OCI-LY3 (cell line): ENCODE results near the gene SLAMF6.

Source experiments
- H2AFZ ChIP-seq: fragments of 200-600, 300-600 bp; shearing (Covaris generic); 2 replicates; pipeline ENCODE4 v1.6.0; 2014; ENCODE audit warnings: antibody characterized with exemption, low read depth, low read length
- H3K27ac ChIP-seq: fragments of 200-600, 300-600 bp; sonication (generic); 2 replicates; pipeline ENCODE4 v1.5.1; 2014; ENCODE audit warnings: mild to moderate bottlenecking, low read length, moderate library complexity, mixed read lengths
- H3K27me3 ChIP-seq: fragments of 200-600, 300-600 bp; sonication (generic); 2 replicates; pipeline ENCODE4 v1.6.1; 2014; ENCODE audit warnings: low read depth, low read length, mixed read lengths
- H3K36me3 ChIP-seq: fragments of 200-600, 300-600 bp; sonication (generic); replicated peaks from 2 replicates; pipeline ENCODE3; 2014; ENCODE audit warnings: low read depth, low read length, mixed read lengths
- H3K4me1 ChIP-seq: fragments of 300-600, 200-600 bp; sonication (generic); 2 replicates; pipeline ENCODE4 v1.6.1; 2014; ENCODE audit warnings: low read length, mixed read lengths
- H3K4me2 ChIP-seq: fragments of 200-600, 300-600 bp; sonication (generic); 2 replicates; pipeline ENCODE4 v1.6.1; 2014; ENCODE audit warnings: low read length, mixed read lengths
- H3K4me3 ChIP-seq: fragments of 300-600, 200-600 bp; sonication (generic); 2 replicates; pipeline ENCODE4 v1.5.1; 2014; ENCODE audit warnings: antibody characterized with exemption, mild to moderate bottlenecking, low read length, moderate library complexity
- H3K79me2 ChIP-seq: fragments of 300-600, 200-600 bp; shearing (Covaris generic); 2 replicates; pipeline ENCODE4 v1.6.1; 2014; ENCODE audit warnings: mild to moderate bottlenecking, low read length, mixed read lengths
- H3K9ac ChIP-seq: fragments of 300-600, 200-600 bp; shearing (Covaris generic); 2 replicates; pipeline ENCODE4 v1.6.0; 2014; ENCODE audit warnings: mild to moderate bottlenecking, low read length, moderate library complexity
- H3K9me3 ChIP-seq: fragments of 200-600, 300-600 bp; shearing (Covaris generic); 2 replicates; pipeline ENCODE4 v1.6.1; 2014; ENCODE audit warnings: low read length, mixed read lengths; ENCODE audit not compliant: insufficient read depth
- H4K20me1 ChIP-seq: fragments of 200-600, 300-600 bp; sonication (generic); 2 replicates; pipeline ENCODE4 v1.6.1; 2016; ENCODE audit warnings: low read length, mixed read lengths; ENCODE audit not compliant: insufficient read depth
- CTCF ChIP-seq: fragments of 200-600, 300-600 bp; sonication (generic); IDR thresholded peaks from 2 replicates; pipeline ENCODE4 v1.5.1; 2014; ENCODE audit warnings: antibody characterized with exemption, low read length, low read depth
- EZH2phosphoT487 ChIP-seq: fragments of 200-600 bp; shearing (Covaris generic); IDR thresholded peaks from 2 replicates; pipeline ENCODE4 v1.6.1; 2018; ENCODE audit warnings: antibody characterized with exemption, mixed run types, low read depth

Gene SLAMF6

GRCh38 chr1:160436966-160437365 is 86.1 kb downstream of the SLAMF6 start:
- H4K20me1 ChIP-seq = no peaks in the 10 kb centered on the region
- H3K4me2 ChIP-seq = no peak overlapping the region
- no peak overlapping the region for H3K9ac ChIP-seq
- H3K27me3 ChIP-seq = no peaks in the 10 kb centered on the region
- no peak overlapping the region for H3K27ac ChIP-seq
- peaks cover 9% of the 10 kb centered on the region; the same call in 1 of the 2 replicates for H3K9me3 ChIP-seq
- H3K36me3 ChIP-seq = peaks cover 7% of the 10 kb centered on the region
- no peak overlapping the region for H3K4me3 ChIP-seq
- peaks cover 33% of the 10 kb centered on the region for H3K4me1 ChIP-seq
- TF ChIP-seq EZH2phosphoT487 = no peak
- TF ChIP-seq CTCF = no peak
- no peak overlapping the region for H2AFZ ChIP-seq
- no peaks in the 10 kb centered on the region for H3K79me2 ChIP-seq
